ENCODE data around the gene ENTREP3.
"Not testable (repeated sequence)": the region's sequence is repeated elsewhere in the genome, so short reads cannot be mapped to it uniquely, and the experiment has no call there.

ENTREP3 gene

DNA sequence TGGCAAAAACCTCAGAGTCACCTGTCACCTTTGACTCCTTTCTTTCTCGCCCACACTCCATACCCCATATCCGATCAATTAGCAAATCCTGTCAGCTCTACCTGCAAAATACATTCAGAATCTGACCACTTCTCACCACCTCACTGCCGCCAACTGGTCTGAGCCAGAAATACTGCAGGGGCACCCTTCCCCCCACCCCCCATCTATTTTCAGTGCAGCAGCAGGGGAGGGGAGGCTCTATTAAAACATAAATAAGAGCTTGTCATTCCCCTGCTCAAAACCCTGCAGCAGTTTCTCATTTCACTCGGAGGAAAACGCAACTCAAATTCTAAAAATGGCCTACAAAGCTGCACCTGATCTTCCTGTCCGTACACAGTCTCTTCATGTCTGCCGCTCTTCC, 42.1 kb upstream of the ENTREP3 start:
- in situ Hi-C loops (cut with MboI; ENCODE audit: low sequenced_read_pairs, unreplicated experiment), result no loop called here
- TF ChIP-seq, protein P1, sequence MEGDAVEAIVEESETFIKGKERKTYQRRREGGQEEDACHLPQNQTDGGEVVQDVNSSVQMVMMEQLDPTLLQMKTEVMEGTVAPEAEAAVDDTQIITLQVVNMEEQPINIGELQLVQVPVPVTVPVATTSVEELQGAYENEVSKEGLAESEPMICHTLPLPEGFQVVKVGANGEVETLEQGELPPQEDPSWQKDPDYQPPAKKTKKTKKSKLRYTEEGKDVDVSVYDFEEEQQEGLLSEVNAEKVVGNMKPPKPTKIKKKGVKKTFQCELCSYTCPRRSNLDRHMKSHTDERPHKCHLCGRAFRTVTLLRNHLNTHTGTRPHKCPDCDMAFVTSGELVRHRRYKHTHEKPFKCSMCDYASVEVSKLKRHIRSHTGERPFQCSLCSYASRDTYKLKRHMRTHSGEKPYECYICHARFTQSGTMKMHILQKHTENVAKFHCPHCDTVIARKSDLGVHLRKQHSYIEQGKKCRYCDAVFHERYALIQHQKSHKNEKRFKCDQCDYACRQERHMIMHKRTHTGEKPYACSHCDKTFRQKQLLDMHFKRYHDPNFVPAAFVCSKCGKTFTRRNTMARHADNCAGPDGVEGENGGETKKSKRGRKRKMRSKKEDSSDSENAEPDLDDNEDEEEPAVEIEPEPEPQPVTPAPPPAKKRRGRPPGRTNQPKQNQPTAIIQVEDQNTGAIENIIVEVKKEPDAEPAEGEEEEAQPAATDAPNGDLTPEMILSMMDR (IDR thresholded peaks at IDR 0.05; ENCODE audit: borderline replicate concordance, control extremely low read depth, extremely low read depth, insufficient read depth, missing control alignments), result no peak
- no peak for DNase-seq (ENCODE audit: low spot score)

DNA sequence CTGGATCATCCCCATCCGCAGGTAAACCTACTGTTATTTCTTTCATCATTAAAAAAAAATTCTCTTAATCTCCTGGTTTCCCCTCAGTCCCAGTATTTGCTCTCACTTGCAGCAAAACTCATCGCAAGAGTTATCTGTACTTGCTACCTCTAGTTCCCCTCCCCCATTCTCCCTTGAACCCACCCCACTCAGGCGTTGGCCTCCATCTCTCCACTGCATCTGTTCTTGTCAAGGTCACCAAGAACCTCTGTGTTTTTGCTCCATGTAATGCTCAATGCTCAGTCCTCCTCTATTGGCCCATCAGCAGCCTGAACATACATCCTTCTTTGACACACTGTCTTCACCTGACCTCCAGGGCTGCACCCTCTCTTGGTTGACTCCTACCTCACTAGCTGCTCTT, 41.4 kb upstream of the ENTREP3 start:
- DNase-seq (ENCODE audit: low spot score), result no peak
- TF ChIP-seq, protein P1 (IDR thresholded peaks at IDR 0.05; ENCODE audit: borderline replicate concordance, control extremely low read depth, extremely low read depth, insufficient read depth, missing control alignments), result no peak
- in situ Hi-C loops (cut with MboI; ENCODE audit: low sequenced_read_pairs, unreplicated experiment), result no loop called here

DNA sequence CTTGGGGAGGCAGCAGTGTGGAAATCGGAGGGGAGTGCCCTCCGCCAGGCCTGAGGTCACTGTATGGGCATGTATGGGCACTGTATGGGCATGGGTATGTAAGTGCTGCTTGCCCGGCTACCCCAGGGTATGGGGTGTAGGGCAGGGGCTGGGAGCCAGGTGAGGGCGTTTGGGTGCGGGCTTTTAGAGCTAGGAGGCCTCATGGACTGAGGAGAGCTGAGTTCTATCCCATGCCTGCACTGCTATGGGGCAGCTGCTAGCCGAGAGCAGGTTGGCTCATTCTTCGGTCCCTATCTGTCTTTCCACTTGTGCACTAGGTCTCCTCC, 40.6 kb upstream of the ENTREP3 start:
- DNase-seq (ENCODE audit: low spot score), result no peak
- in situ Hi-C loops (cut with MboI; ENCODE audit: low sequenced_read_pairs, unreplicated experiment), result no loop called here

DNA sequence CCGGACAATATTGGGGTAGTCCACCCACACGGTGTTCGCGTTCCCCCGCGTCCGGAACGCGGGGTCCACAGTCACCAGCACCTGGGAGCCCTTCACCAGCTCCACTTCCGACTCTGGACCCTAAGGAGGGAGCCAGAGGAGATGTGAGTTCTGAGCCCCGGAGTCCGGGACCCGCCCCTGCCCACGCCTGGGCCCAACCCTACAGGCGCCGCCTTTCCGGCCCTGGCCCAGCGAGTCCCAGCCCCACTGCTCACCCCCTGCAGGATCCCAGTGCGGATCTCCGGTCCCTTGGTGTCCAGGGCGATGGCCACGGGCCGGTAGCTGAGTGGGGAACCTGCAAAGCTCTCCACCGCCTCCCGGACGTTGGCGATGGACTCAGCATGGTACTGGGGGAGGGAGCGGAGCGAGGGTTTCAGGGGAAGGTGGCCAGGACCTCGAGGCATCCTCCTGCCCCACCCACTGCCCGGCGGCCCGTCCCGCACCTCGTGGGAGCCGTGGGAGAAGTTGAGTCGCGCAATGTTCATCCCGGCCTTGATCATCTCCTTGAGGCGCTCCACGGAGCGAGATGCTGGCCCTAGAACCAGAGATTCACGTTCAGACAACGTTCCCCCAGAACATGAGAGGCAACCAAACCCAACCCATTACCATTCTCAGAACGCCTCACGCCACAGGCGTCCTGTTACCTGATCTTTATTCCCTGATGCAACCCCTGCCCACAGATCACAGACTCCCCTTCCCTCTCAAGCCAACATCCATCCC, 40.1 kb upstream of the ENTREP3 start:
- in situ Hi-C loops (cut with MboI; ENCODE audit: low sequenced_read_pairs, unreplicated experiment), result no loop called here
- TF ChIP-seq, protein P1 (IDR thresholded peaks at IDR 0.05; ENCODE audit: borderline replicate concordance, control extremely low read depth, extremely low read depth, insufficient read depth, missing control alignments), result no peak
- DNase-seq (ENCODE audit: low spot score), result no peak

More for the DNA sequence above, 40.6 kb upstream of the ENTREP3 start:
- TF ChIP-seq, protein P1 (IDR thresholded peaks at IDR 0.05; ENCODE audit: borderline replicate concordance, control extremely low read depth, extremely low read depth, insufficient read depth, missing control alignments), result no peak

DNA sequence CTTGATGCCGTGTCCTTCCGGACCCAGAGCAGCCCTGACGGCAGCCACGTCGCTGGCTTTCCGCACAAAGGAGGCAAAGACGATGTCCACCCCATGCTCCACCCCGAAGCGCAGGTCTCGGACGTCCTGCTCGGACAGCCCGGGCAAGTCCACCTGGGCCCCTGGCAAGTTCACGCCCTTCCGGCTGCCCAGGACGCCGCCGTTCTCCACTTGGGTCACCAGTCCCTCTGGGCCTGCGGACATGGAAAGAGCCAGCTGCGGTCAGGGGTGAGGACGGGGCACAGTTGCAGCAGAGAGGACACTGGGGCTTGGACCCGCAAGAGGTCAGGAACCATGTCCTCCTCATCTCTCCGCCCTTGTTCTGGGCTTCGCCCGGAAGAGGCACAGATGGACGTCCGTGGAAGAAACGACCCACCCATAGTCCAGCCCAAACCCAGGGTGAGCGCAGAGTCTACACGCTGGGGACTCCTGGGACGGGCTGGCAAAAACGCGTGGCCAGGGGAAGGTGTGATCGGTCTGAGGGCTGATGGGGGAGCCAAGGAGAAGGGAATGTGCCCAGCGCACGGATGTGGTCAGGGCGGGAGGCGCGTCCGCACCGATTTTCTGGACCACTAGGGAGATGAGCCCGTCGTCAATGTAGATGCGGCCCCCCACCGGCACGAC, 39.4 kb upstream of the ENTREP3 start:
- TF ChIP-seq, protein P1 (IDR thresholded peaks at IDR 0.05; ENCODE audit: borderline replicate concordance, control extremely low read depth, extremely low read depth, insufficient read depth, missing control alignments), result no peak
- in situ Hi-C loops (cut with MboI; ENCODE audit: low sequenced_read_pairs, unreplicated experiment), result no loop called here

DNA sequence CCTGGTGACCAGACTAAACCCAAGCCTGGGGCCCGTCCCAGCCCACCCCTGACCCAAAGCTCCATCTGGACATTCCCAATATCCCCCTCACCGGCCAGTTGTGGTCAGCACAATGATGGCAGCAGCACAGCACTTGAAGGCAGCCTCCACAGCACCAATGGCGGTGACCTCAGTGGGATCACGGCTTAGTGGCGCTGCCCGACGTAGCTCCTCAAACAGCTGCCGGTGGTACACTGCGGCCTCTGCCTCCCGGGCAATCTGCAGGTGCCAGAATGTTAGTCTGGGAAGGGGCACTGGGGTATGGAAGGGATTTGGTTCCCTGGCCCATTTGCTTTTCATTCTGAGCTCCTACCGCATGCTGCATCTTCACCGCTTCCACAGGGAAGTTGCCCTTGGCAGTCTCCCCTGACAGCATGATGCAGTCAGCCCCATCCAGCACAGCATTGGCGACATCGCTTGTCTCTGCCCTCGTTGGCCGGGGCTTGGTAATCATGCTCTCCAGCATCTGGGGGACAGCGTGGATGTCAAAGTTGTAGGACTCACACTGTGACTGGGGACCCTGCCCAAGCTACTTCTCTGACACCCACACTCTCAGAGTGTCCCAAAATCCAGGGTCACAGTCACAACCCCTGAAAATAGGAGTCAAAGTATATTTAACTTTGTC, 37.9 kb upstream of the ENTREP3 start:
- in situ Hi-C loops (cut with MboI; ENCODE audit: low sequenced_read_pairs, unreplicated experiment), result no loop called here
- TF ChIP-seq, protein P1 (IDR thresholded peaks at IDR 0.05; ENCODE audit: borderline replicate concordance, control extremely low read depth, extremely low read depth, insufficient read depth, missing control alignments), result no peak
- DNase-seq (ENCODE audit: low spot score), result no peak

More for the DNA sequence above, 39.4 kb upstream of the ENTREP3 start:
- DNase-seq (ENCODE audit: low spot score), result no peak

DNA sequence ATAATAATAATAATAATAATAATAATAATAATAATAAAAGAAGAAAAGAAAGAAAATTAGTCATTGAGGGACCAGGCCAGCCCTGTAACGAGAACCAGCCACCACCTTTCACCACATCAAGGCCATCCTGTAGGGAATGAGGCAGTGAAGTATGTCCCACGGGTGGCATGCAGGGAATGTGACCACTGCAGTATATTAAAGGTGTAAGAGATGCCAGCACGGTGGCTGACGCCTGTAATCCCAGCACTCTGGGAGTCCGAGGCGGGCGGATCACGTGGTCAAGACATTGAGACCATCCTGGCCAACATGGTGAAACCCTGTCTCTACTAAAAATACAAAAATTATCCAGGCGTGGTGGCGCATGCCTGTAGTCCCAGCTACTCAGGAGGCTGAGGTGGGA, 35.7 kb upstream of the ENTREP3 start:
- DNase-seq (ENCODE audit: low spot score); in situ Hi-C loops (cut with MboI; ENCODE audit: low sequenced_read_pairs, unreplicated experiment): not testable (repeated sequence)
